WTC11 (cell line): ENCODE data around the gene DCLK2.

Experiments used
- AFF4 ChIP-seq: sonication (generic); formaldehyde crosslinking; IDR thresholded peaks from 2 replicates; pipeline ENCODE4 v1.8.1; 2023; ENCODE audit warnings: mild to moderate bottlenecking, missing genetic modification reagents, borderline replicate concordance
- CTCF ChIP-seq: fragments of 200-600 bp; IDR thresholded peaks from 2 replicates; pipeline ENCODE4 v1.8.0; 2022; ENCODE audit warnings: antibody characterized with exemption
- E2F5 ChIP-seq: sonication (generic); formaldehyde crosslinking; IDR thresholded peaks from 2 replicates; pipeline ENCODE4 v1.8.1; 2022; ENCODE audit warnings: mild to moderate bottlenecking, moderate library complexity, missing genetic modification reagents
- ESRRA ChIP-seq: sonication (generic); formaldehyde crosslinking; IDR thresholded peaks from 2 replicates; pipeline ENCODE4 v1.8.1; 2022; ENCODE audit warnings: mild to moderate bottlenecking, missing genetic modification reagents, borderline replicate concordance
- ETV6 ChIP-seq: sonication (generic); formaldehyde crosslinking; IDR thresholded peaks from 2 replicates; pipeline ENCODE4 v1.8.1; 2022; ENCODE audit warnings: mild to moderate bottlenecking, missing genetic modification reagents
- FOXJ3 ChIP-seq: sonication (generic); formaldehyde crosslinking; IDR thresholded peaks from 2 replicates; pipeline ENCODE4 v1.9.0; 2021; ENCODE audit warnings: missing genetic modification reagents, mild to moderate bottlenecking, borderline replicate concordance
- NR1H2 ChIP-seq: sonication (generic); formaldehyde crosslinking; IDR thresholded peaks from 2 replicates; pipeline ENCODE4 v1.9.0; 2021; ENCODE audit warnings: mild to moderate bottlenecking, moderate library complexity, missing genetic modification reagents
- NR3C1 ChIP-seq: sonication (generic); formaldehyde crosslinking; conservative IDR thresholded peaks from 2 replicates; pipeline ENCODE4 v1.8.1; 2023; ENCODE audit warnings: low read depth, mild to moderate bottlenecking, missing genetic modification reagents
- PRDM15 ChIP-seq: sonication (generic); formaldehyde crosslinking; IDR thresholded peaks from 2 replicates; pipeline ENCODE4 v1.8.0; 2022; ENCODE audit warnings: missing genetic modification reagents
- SP1 ChIP-seq: sonication (generic); formaldehyde crosslinking; conservative IDR thresholded peaks from 2 replicates; pipeline ENCODE4 v1.8.1; 2022; ENCODE audit warnings: missing genetic modification reagents
- ZNF232 ChIP-seq: sonication (generic); formaldehyde crosslinking; IDR thresholded peaks from 2 replicates; pipeline ENCODE4 v1.8.0; 2022; ENCODE audit warnings: mild to moderate bottlenecking, missing genetic modification reagents

- no peak for TF ChIP-seq ETV6 (CRISPR knock-in tag)
- TF ChIP-seq FOXJ3, result no peak
- no peak for TF ChIP-seq SP1
- TF ChIP-seq AFF4 (CRISPR knock-in tag), result no peak
- TF ChIP-seq E2F5 (CRISPR knock-in tag), result no peak
- no peak for TF ChIP-seq CTCF
- no peak for TF ChIP-seq ESRRA
- no peak for TF ChIP-seq NR1H2 (CRISPR knock-in tag)
- no peak for TF ChIP-seq ZNF232 (CRISPR knock-in tag)
- TF ChIP-seq NR3C1 (CRISPR knock-in tag), result no peak
- TF ChIP-seq PRDM15 (CRISPR knock-in tag), result no peak
Observed at GRCh38 chr4:150206265-150206664, 128.0 kb downstream of the DCLK2 start.
